Mesendoderm (in vitro differentiated cells): ENCODE results near the gene AP1B1.

Experiments used
- DNase-seq: peaks from one replicate; pipeline ENCODE4 v3.0.0; 2013
- H2AK5ac ChIP-seq: 2 replicates; pipeline ENCODE4 v1.6.1; 2013; ENCODE audit warnings: low read length, inconsistent platforms
- H2BK120ac ChIP-seq: 2 replicates; pipeline ENCODE4 v1.6.1; 2013; ENCODE audit warnings: low read depth, mild to moderate bottlenecking, low read length, moderate library complexity, mixed read lengths
- H2BK15ac ChIP-seq: replicated peaks from 2 replicates; pipeline ENCODE4 v1.6.1; 2013; ENCODE audit warnings: low read depth, mild to moderate bottlenecking, moderate library complexity
- H2BK5ac ChIP-seq: 2 replicates; pipeline ENCODE4 v1.6.1; 2013; ENCODE audit warnings: low read length, inconsistent platforms
- H3K18ac ChIP-seq: 2 replicates; pipeline ENCODE4 v1.6.1; 2013; ENCODE audit warnings: mild to moderate bottlenecking, low read length, mixed read lengths
- H3K23ac ChIP-seq: one replicate; pipeline ENCODE4 v1.6.1; 2013; ENCODE audit warnings: low read length
- H3K27ac ChIP-seq: 2 replicates; pipeline ENCODE4 v1.5.1; 2013; ENCODE audit warnings: low read depth, mild to moderate bottlenecking, inconsistent platforms, low read length, moderate library complexity
- H3K27me3 ChIP-seq: 2 replicates; pipeline ENCODE4 v1.6.1; 2013; ENCODE audit warnings: low read length, control low read depth, mild to moderate bottlenecking, inconsistent platforms; ENCODE audit not compliant: insufficient read depth, poor library complexity
- H3K36me3 ChIP-seq: 2 replicates; pipeline ENCODE4 v1.6.1; 2013; ENCODE audit warnings: low read length, inconsistent platforms; ENCODE audit not compliant: control insufficient read depth, insufficient read depth
- H3K4ac ChIP-seq: one replicate; pipeline ENCODE4 v1.6.1; 2013; ENCODE audit warnings: low read depth, mild to moderate bottlenecking, low read length, moderate library complexity
- H3K4me1 ChIP-seq: 2 replicates; pipeline ENCODE4 v1.6.1; 2013; ENCODE audit warnings: low read depth, low read length, inconsistent platforms; ENCODE audit not compliant: control insufficient read depth
- H3K4me2 ChIP-seq: 2 replicates; pipeline ENCODE4 v1.6.1; 2013; ENCODE audit warnings: low read length
- H3K4me3 ChIP-seq: 2 replicates; pipeline ENCODE4 v1.5.1; 2013; ENCODE audit warnings: mild to moderate bottlenecking, low read length
- H3K56ac ChIP-seq: one replicate; pipeline ENCODE4 v1.6.1; 2013; ENCODE audit warnings: low read length
- H3K79me1 ChIP-seq: 2 replicates; pipeline ENCODE4 v1.6.1; 2013; ENCODE audit warnings: low read length, inconsistent platforms
- H3K79me2 ChIP-seq: 2 replicates; pipeline ENCODE4 v1.6.1; 2013; ENCODE audit warnings: mild to moderate bottlenecking, low read length; ENCODE audit not compliant: control insufficient read depth, insufficient read depth
- H3K9ac ChIP-seq: 2 replicates; pipeline ENCODE4 v1.6.1; 2013; ENCODE audit warnings: low read length, inconsistent platforms
- H4K5ac ChIP-seq: one replicate; pipeline ENCODE4 v1.6.1; 2013; ENCODE audit warnings: low read length
- H4K8ac ChIP-seq: one replicate; pipeline ENCODE4 v1.6.1; 2013; ENCODE audit warnings: low read depth, mild to moderate bottlenecking, control low read depth, low read length, moderate library complexity
- WGBS: extraction: QIAGEN DNeasy Blood & Tissue Kit; methylation state at CpG from one replicate; pipeline ENCODE4 v1.1.7; 2013; ENCODE audit warnings: low lambda C conversion rate, missing lambda C conversion rate; ENCODE audit not compliant: insufficient coverage; ENCODE audit errors: extremely low coverage; 5-methylcytosine and 5-hydroxymethylcytosine counted together

AP1B1 gene

GRCh38 chr22:29319072-29319471 is 69.3 kb downstream of the AP1B1 start:
- H3K9ac ChIP-seq = no peak overlapping the region
- no peak overlapping the region for H3K18ac ChIP-seq
- no peak overlapping the region for H3K4ac ChIP-seq
- no peak for DNase-seq
- H3K27me3 ChIP-seq = peaks cover 7% of the 10 kb centered on the region
- H3K36me3 ChIP-seq = no peaks in the 10 kb centered on the region
- H3K4me2 ChIP-seq = no peak overlapping the region
- H2BK15ac ChIP-seq = no peak overlapping the region
- H3K56ac ChIP-seq = no peak overlapping the region
- H4K8ac ChIP-seq = no peak overlapping the region
- no peak overlapping the region for H3K27ac ChIP-seq
- H2BK120ac ChIP-seq = no peak overlapping the region
- H2BK5ac ChIP-seq = no peak overlapping the region
- no peak overlapping the region for H4K5ac ChIP-seq
- no peaks in the 10 kb centered on the region for H3K79me1 ChIP-seq
- H3K23ac ChIP-seq = no peak overlapping the region
- no peaks in the 10 kb centered on the region for H3K4me1 ChIP-seq
- H3K4me3 ChIP-seq = no peak overlapping the region
- no CpG with 5 or more reads among the region's 2 CpGs for WGBS
- no peaks in the 10 kb centered on the region for H3K79me2 ChIP-seq
- H2AK5ac ChIP-seq = no peak overlapping the region

- H3K27ac ChIP-seq = no peak overlapping the region
- no peak overlapping the region for H3K18ac ChIP-seq
- H3K4me2 ChIP-seq = no peak overlapping the region
- no peak overlapping the region for H2BK5ac ChIP-seq
- H3K27me3 ChIP-seq = peaks cover 12% of the 10 kb centered on the region
- no peak overlapping the region for H2BK120ac ChIP-seq
- no peak overlapping the region for H2AK5ac ChIP-seq
- WGBS = no CpG with 5 or more reads among the region's 18 CpGs
- H3K23ac ChIP-seq = no peak overlapping the region
- H3K79me2 ChIP-seq = no peaks in the 10 kb centered on the region
- H3K4me3 ChIP-seq = no peak overlapping the region
- no peak for DNase-seq
- H3K79me1 ChIP-seq = no peaks in the 10 kb centered on the region
- no peaks in the 10 kb centered on the region for H3K36me3 ChIP-seq
- no peaks in the 10 kb centered on the region for H3K4me1 ChIP-seq
- no peak overlapping the region for H3K4ac ChIP-seq
- H3K56ac ChIP-seq = no peak overlapping the region
- no peak overlapping the region for H3K9ac ChIP-seq
- H4K8ac ChIP-seq = no peak overlapping the region
- no peak overlapping the region for H2BK15ac ChIP-seq
- no peak overlapping the region for H4K5ac ChIP-seq
Measured at GRCh38 chr22:29317827-29318454, 70.4 kb downstream of the AP1B1 start.

DNA sequence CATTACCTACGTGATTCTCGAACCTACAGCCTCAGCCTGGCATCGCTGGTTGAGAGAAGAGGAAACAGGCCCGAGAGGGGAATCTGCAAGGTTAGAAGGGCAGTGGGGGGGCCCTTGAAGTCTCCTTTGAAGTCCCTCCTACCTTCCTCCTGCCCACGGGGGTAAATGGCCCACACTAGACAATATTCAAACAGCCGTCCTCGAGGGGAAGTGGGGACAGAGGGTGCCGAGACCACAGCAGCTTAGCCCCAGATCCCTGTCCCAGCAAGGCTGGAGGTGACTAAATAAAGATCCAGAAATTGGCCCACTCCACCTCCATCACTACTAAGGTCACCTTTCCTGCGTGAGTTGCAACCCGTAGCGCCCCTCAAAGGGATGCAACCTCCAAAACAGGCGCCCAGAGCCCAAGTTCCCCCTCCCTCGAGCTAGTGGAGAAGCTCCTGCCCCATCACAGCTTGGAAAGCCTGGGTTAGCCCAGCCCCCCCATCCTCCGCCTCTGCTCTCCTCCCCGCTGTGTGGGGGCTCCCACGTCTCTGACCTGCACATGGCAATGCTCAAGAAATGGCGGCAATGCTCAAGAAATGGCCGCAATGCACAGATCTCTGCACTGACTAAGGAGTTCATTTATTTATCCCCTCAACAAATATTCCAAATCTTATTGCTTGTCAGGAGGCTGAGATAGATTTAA is 72.1 kb downstream of the AP1B1 start:
- H4K8ac ChIP-seq = no peak overlapping the region
- H3K18ac ChIP-seq = peak overlapping the region; percentile 19
- H3K4me1 ChIP-seq = no peaks in the 10 kb centered on the region
- H4K5ac ChIP-seq = no peak overlapping the region
- no peak for DNase-seq
- no peak overlapping the region for H3K4me2 ChIP-seq
- no peak overlapping the region for H2BK120ac ChIP-seq
- H3K79me1 ChIP-seq = no peaks in the 10 kb centered on the region
- no peaks in the 10 kb centered on the region for H3K36me3 ChIP-seq
- H3K27me3 ChIP-seq = peaks cover 12% of the 10 kb centered on the region
- H2BK15ac ChIP-seq = no peak overlapping the region
- H3K23ac ChIP-seq = no peak overlapping the region
- H2BK5ac ChIP-seq = no peak overlapping the region
- no peak overlapping the region for H3K27ac ChIP-seq
- H2AK5ac ChIP-seq = no peak overlapping the region
- no CpG with 5 or more reads among the region's 18 CpGs for WGBS
- H3K4ac ChIP-seq = no peak overlapping the region
- H3K79me2 ChIP-seq = no peaks in the 10 kb centered on the region
- H3K9ac ChIP-seq = no peak overlapping the region
- H3K4me3 ChIP-seq = no peak overlapping the region
- peak overlapping the region; percentile 54 for H3K56ac ChIP-seq

DNA sequence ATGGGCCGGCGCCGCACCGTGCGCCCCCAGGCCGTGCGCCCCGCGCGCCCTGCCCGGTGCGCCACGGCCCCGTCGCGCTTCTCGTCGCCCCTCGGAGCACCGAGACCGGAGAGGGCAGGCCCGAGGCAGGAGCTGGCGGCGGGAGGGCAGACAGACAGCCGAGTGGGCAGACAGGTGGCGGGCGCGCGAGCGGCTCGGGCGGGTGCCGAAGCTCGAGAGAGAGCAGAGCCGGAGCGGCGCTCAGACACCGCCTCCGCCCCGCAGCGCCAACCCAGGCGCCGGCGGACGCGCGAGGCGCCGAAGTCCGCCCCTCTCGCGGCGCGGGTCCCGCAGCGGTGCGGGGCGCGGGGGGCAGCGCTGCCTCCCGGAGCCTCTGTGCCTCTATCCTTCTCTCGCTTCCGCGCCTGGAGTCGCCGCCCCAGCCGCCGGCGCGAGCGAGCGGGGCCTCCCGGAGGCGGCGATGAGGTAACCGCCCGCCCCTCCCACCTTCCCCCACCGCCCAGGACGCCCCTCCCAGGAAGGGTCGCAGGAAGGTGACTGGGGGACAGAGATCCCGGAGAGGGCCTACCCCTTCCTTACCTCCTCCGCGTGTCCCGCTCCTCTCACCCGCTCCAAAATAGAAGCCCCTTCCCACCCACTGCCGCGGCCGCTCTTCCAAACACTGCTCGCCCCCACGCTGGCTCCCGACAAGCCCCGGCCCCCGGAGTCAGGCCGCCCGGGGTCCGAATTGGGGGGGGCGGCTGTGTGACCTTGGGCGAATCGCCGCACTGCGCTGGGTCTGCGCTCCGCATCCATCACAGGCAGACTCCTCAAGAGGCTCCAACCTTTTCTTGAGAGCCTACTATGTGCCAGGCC is 72.9 kb downstream of the AP1B1 start, which contains the start of gene RASL10A:
Gene RASL10A (minus strand): TSS at position 412 of the 855 bp plus-strand sequence. CDS start 451 bp downstream, outside the sequence.
- WGBS = no CpG with 5 or more reads among the region's 103 CpGs
- peaks cover 12% of the 10 kb centered on the region for H3K27me3 ChIP-seq
- H2BK5ac ChIP-seq = no peak within 1 kb of the TSS
- no peak within 1 kb of the TSS for H2BK120ac ChIP-seq
- H3K4ac ChIP-seq = no peak within 1 kb of the TSS
- no peak within 1 kb of the TSS for H3K27ac ChIP-seq
- peak within 1 kb of the TSS; percentile 60 for H3K18ac ChIP-seq
- no peaks in the 10 kb centered on the region for H3K79me1 ChIP-seq
- H3K9ac ChIP-seq = peak within 1 kb of the TSS; percentile 66
- H2AK5ac ChIP-seq = no peak within 1 kb of the TSS
- peak within 1 kb of the TSS; percentile 85 for H3K56ac ChIP-seq
- no peaks in the 10 kb centered on the region for H3K36me3 ChIP-seq
- H3K23ac ChIP-seq = peak within 1 kb of the TSS; percentile 89
- H4K8ac ChIP-seq = no peak within 1 kb of the TSS
- no peaks in the 10 kb centered on the region for H3K4me1 ChIP-seq
- H3K4me3 ChIP-seq = no peak within 1 kb of the TSS
- H3K4me2 ChIP-seq = peak within 1 kb of the TSS; percentile 75
- H4K5ac ChIP-seq = no peak within 1 kb of the TSS
- no peak within 1 kb of the TSS for H2BK15ac ChIP-seq
- DNase-seq = no peak
- no peaks in the 10 kb centered on the region for H3K79me2 ChIP-seq

DNA sequence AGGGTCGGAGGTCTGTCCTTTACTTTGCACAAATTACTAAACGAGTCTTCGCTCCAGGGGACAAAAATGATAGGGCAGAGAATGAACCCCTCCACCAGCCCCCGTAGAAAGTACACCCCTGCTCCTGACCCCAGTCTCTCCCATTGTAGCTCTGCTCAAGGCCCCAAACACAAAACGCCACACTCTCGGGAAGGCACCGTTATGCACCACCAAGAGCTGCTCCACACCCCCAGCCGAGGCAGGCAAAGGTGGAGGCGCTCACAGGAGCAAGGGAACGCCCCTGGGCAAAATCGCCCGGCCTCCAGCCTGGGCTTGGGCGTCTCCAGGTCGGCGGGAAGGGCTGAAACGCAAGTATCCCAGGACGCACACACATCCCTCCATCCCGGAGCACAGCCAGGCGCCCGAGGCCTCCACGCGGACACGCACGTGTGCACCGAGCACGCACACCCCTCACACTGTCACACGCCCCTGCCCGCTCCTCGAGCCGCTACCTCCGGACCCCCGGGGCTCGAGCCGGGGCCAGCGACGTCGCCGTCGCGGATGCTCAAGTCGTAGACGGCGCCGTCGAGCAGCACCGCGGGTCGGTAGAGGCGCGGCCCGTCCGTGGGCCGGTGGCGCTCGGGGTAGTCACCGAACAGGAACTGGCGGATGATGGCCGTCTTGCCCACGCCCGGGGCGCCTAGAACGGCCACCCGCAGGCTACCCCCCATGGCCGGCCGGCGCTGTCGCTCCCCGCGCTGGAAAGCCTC is 73.7 kb downstream of the AP1B1 start:
- Histone ChIP-seq H3K79me1 (no peaks in the 10 kb centered on the region), H3K4me3 (no peak overlapping the region), H3K4me1 (no peaks in the 10 kb centered on the region), H4K5ac (no peak overlapping the region), H3K4ac (no peak overlapping the region), H3K9ac (peak overlapping the region; percentile 66), H2BK15ac (no peak overlapping the region), H3K27me3 (peaks cover 12% of the 10 kb centered on the region), H4K8ac (no peak overlapping the region), H3K27ac (no peak overlapping the region), H3K79me2 (no peaks in the 10 kb centered on the region), H3K4me2 (peak overlapping the region; percentile 75), H3K36me3 (no peaks in the 10 kb centered on the region), H2BK120ac (no peak overlapping the region), H3K23ac (peak overlapping the region; percentile 89), H2AK5ac (no peak overlapping the region), H2BK5ac (no peak overlapping the region), H3K56ac (peak overlapping the region; percentile 85), H3K18ac (peak overlapping the region; percentile 60)
- WGBS = no CpG with 5 or more reads among the region's 69 CpGs
- DNase-seq = no peak
